ENCODE measurements around the gene ILDR1. TPM values are rescaled to one million over a fixed set of nuclear protein-coding genes. Genes with fewer than 3 reads are reported as not detected.

The ILDR1 gene
- total and polyA plus RNA-seq, 8 donors = under 0.01 to 21.4 (median 0.73) TPM; not detected in 4

- intact Hi-C loops (cut with DNase I; ENCODE audit: low total_unique reads) = no loop called here
- TF ChIP-seq POLR2A (IDR thresholded peaks at IDR 0.05) = no peak
- TF ChIP-seq CTCF (IDR thresholded peaks at IDR 0.05) = no peak
- TF ChIP-seq POLR2AphosphoS5 (IDR thresholded peaks at IDR 0.05) = no peak
- TF ChIP-seq EP300 (IDR thresholded peaks at IDR 0.05) = no peak
- 74 to 90% (median 79%) methylated on average over 4 of the region's 4 CpGs for whole genome bisulfite sequencing, 5 donors
- H3K9me3 ChIP-seq = no peaks in the 10 kb centered on the region
- H3K36me3 ChIP-seq = no peaks in the 10 kb centered on the region
- no peak for DNase-seq
- H3K4me3 ChIP-seq = no peak overlapping the region
- no peaks in the 10 kb centered on the region for H3K4me1 ChIP-seq
- no peak overlapping the region for H3K27ac ChIP-seq
- H3K27me3 ChIP-seq = no peaks in the 10 kb centered on the region
Measured at GRCh38 chr3:122064326-122064725, 42.3 kb upstream of the ILDR1 start.

GRCh38 chr3:122063908-122064307, 41.9 kb upstream of the ILDR1 start:
- no peaks in the 10 kb centered on the region for H3K27me3 ChIP-seq
- intact Hi-C loops (cut with DNase I; ENCODE audit: low total_unique reads) = no loop called here
- DNase-seq = no peak
- H3K36me3 ChIP-seq = no peaks in the 10 kb centered on the region
- H3K4me1 ChIP-seq = no peaks in the 10 kb centered on the region
- WGBS, 5 donors = 54 to 83% (median 65%) methylated on average over 1 of the region's 1 CpG
- H3K27ac ChIP-seq = no peak overlapping the region
- no peak overlapping the region for H3K4me3 ChIP-seq
- no peaks in the 10 kb centered on the region for H3K9me3 ChIP-seq
- TF ChIP-seq EP300 (IDR thresholded peaks at IDR 0.05) = no peak
- TF ChIP-seq CTCF (IDR thresholded peaks at IDR 0.05) = no peak
- no peak for TF ChIP-seq POLR2AphosphoS5 (IDR thresholded peaks at IDR 0.05)
- TF ChIP-seq POLR2A (IDR thresholded peaks at IDR 0.05) = no peak

- Histone ChIP-seq H3K36me3 (no peaks in the 10 kb centered on the region), H3K4me1 (no peaks in the 10 kb centered on the region), H3K9me3 (no peaks in the 10 kb centered on the region), H3K4me3 (no peak overlapping the region), H3K27me3 (no peaks in the 10 kb centered on the region), H3K27ac (no peak overlapping the region)
- 80 to 93% (median 88%) methylated on average over 6 of the region's 6 CpGs for WGBS, 5 donors
- no peak for TF ChIP-seq CTCF (IDR thresholded peaks at IDR 0.05)
- TF ChIP-seq EP300 (IDR thresholded peaks at IDR 0.05) = no peak
- no peak for TF ChIP-seq POLR2A (IDR thresholded peaks at IDR 0.05)
- no peak for TF ChIP-seq POLR2AphosphoS5 (IDR thresholded peaks at IDR 0.05)
- no peak for DNase-seq
- intact Hi-C loops (cut with DNase I; ENCODE audit: low total_unique reads) = no loop called here
Measured at GRCh38 chr3:122060040-122060698, 38.1 kb upstream of the ILDR1 start.

- DNase-seq = no peak
- TF ChIP-seq EP300 (IDR thresholded peaks at IDR 0.05) (no peak), CTCF (IDR thresholded peaks at IDR 0.05) (no peak), POLR2AphosphoS5 (IDR thresholded peaks at IDR 0.05) (no peak), POLR2A (IDR thresholded peaks at IDR 0.05) (no peak)
- H3K4me1 ChIP-seq = no peaks in the 10 kb centered on the region
- H3K36me3 ChIP-seq = no peaks in the 10 kb centered on the region
- 60 to 85% (median 77%) methylated on average over 1 of the region's 1 CpG for WGBS, 5 donors
- no peaks in the 10 kb centered on the region for H3K9me3 ChIP-seq
- H3K27ac ChIP-seq = no peak overlapping the region
- intact Hi-C loops (cut with DNase I; ENCODE audit: low total_unique reads) = no loop called here
- H3K27me3 ChIP-seq = no peaks in the 10 kb centered on the region
- no peak overlapping the region for H3K4me3 ChIP-seq
Measured at GRCh38 chr3:122058294-122058693, 36.2 kb upstream of the ILDR1 start.
